Transverse colon (tissue), 4 donors: Measurements from ENCODE around the gene PROSER2. TPM values are rescaled to one million over a fixed set of nuclear protein-coding genes. Genes with fewer than 3 reads are reported as not detected.

Experiments
- DNase-seq: peaks from one replicate; pipeline ENCODE4 v3.0.0-alpha.2; 2019
- H3K27ac ChIP-seq, 4 donors: fragments of 200-600 bp; sonication (generic); 2 replicates each; pipeline ENCODE4 v1.5.1; 2016 to 2018; ENCODE audit warnings: inconsistent platforms in 4 of 4
- H3K27me3 ChIP-seq: fragments of 200-600 bp; sonication (generic); 2 replicates; pipeline ENCODE4 v1.5.1; 2017; ENCODE audit warnings: inconsistent platforms
- H3K36me3 ChIP-seq, 4 donors: fragments of 200-600 bp; sonication (generic); 2 replicates each; pipeline ENCODE4 v1.5.1; 2017 to 2019; ENCODE audit warnings: inconsistent platforms in 4 of 4
- H3K4me1 ChIP-seq, 4 donors: fragments of 200-600 bp; sonication (generic); 2 replicates each; pipeline ENCODE4 v1.5.1; 2017 to 2020; ENCODE audit warnings: inconsistent platforms in 4 of 4
- H3K4me3 ChIP-seq, 4 donors: fragments of 200-600 bp; sonication (generic); 1 replicate in 1 of 4; 2 replicates in 3 of 4; pipeline versions ENCODE4 v1.5.1 to v1.6.1; 2017 to 2019; ENCODE audit warnings: inconsistent platforms in 4 of 4
- H3K9me3 ChIP-seq, 2 donors: fragments of 200-600 bp; sonication (generic); 2 replicates each; pipeline ENCODE4 v1.5.1; 2017 to 2019; ENCODE audit warnings: inconsistent platforms in 2 of 2
- CTCF ChIP-seq, 5 experiments: fragments of 200-600 bp in 3 of 5; fragments of 450-650 bp in 2 of 5; sonication (generic) in 3 of 5; IDR thresholded peaks; 1 replicate in 2 of 5; 2 replicates in 3 of 5; pipeline ENCODE4 v1.5.1; 2016 to 2017; ENCODE audit warnings: antibody characterized with exemption in 5 of 5, inconsistent platforms in 3 of 5, mild to moderate bottlenecking in 2 of 5, moderate library complexity in 1 of 5
- EP300 ChIP-seq: sonication (generic); formaldehyde crosslinking; IDR thresholded peaks from one replicate; pipeline ENCODE4 v1.6.1; 2017; ENCODE audit warnings: antibody characterized with exemption, low read depth
- POLR2A ChIP-seq: fragments of 450-650 bp; IDR thresholded peaks from one replicate; pipeline ENCODE4 v1.6.1; 2016; ENCODE audit warnings: antibody characterized with exemption, mild to moderate bottlenecking, moderate library complexity
- POLR2AphosphoS5 ChIP-seq, 3 donors: sonication (generic); formaldehyde crosslinking; IDR thresholded peaks; one replicate each; pipeline ENCODE4 v1.6.1; 2016; ENCODE audit warnings: antibody characterized with exemption in 3 of 3
- WGBS, 2 donors: methylation state at CpG; one replicate each; pipeline ENCODE4 v1.1.5; 2018; ENCODE audit warnings: low coverage in 1 of 2; 5-methylcytosine and 5-hydroxymethylcytosine counted together
- in situ Hi-C, 4 donors: fragments of 200-750 bp; cut with MboI; loops; one replicate each; pipeline versions ENCODE4 v1.15.0 to v1.15.1; 2017; ENCODE audit warnings: low sequenced_read_pairs in 3 of 4, low pct_ligation_motif_present in 1 of 4, low pct_unique_long_range_greater_than_20kb in 1 of 4
- intact Hi-C: fragments of 100-400 bp; cut with DNase I; formaldehyde crosslinking; loops from one replicate; pipeline ENCODE4 v1.15.1; 2023; ENCODE audit warnings: low total_unique reads
- total RNA-seq, 4 donors: library from RNA; depleted of rRNA; stranded (reverse); fragments of >200 nt; gene quantifications; one replicate each; pipeline ENCODE4 v1.1.0, GENCODE V29; 2016

PROSER2 gene
- total RNA-seq, 4 donors from 2014 or later = 4.2 to 29.2 (median 6.9) TPM

- no peak for DNase-seq
- H3K4me3 ChIP-seq = no peak overlapping the region
- WGBS, 2 donors = 79 to 83% methylated on average over 8 to 11 of the region's 11 CpGs
- H3K27ac ChIP-seq = no peak overlapping the region
- peaks cover 12% of the 10 kb centered on the region for H3K27me3 ChIP-seq
- no peaks in the 10 kb centered on the region for H3K9me3 ChIP-seq
- peaks cover 0 to 25% (median 2%) of the 10 kb centered on the region in 4 donors for H3K4me1 ChIP-seq
- H3K36me3 ChIP-seq = no peaks in the 10 kb centered on the region
- in situ Hi-C loops = no loop called here
- intact Hi-C loops = no loop called here
- TF ChIP-seq POLR2AphosphoS5 (IDR thresholded peaks at IDR 0.05) = no peak
- TF ChIP-seq EP300 = no peak
- TF ChIP-seq POLR2A = no peak
- no peak for TF ChIP-seq CTCF (IDR thresholded peaks at IDR 0.05)
Observed at GRCh38 chr10:11828682-11829284, 5.6 kb downstream of the PROSER2 start.

- H3K4me1 ChIP-seq = peaks cover 0 to 11% (median 0%) of the 10 kb centered on the region in 4 donors
- H3K36me3 ChIP-seq = no peaks in the 10 kb centered on the region
- in situ Hi-C loops (no loop called here), intact Hi-C loops (loop anchor here (1.0 kb wide), 1 partner anchor 34 kb away; no protein-coding TSS in a partner anchor)
- TF ChIP-seq EP300 (no peak), POLR2A (no peak), CTCF (IDR thresholded peaks at IDR 0.05) (no peak), POLR2AphosphoS5 (IDR thresholded peaks at IDR 0.05) (no peak)
- H3K4me3 ChIP-seq = no peak overlapping the region
- H3K9me3 ChIP-seq = no peaks in the 10 kb centered on the region
- no peak for DNase-seq
- WGBS, 2 donors = 40 to 53% methylated on average over 1 to 4 of the region's 4 CpGs
- no peak overlapping the region for H3K27ac ChIP-seq
- no peaks in the 10 kb centered on the region for H3K27me3 ChIP-seq
Observed at GRCh38 chr10:11830836-11831519, 7.8 kb downstream of the PROSER2 start.

- Histone ChIP-seq H3K4me1 (peaks cover 0 to 11% (median 0%) of the 10 kb centered on the region in 4 donors), H3K4me3 (no peak overlapping the region), H3K27me3 (no peaks in the 10 kb centered on the region), H3K9me3 (no peaks in the 10 kb centered on the region), H3K36me3 (no peaks in the 10 kb centered on the region), H3K27ac (no peak overlapping the region)
- no peak for TF ChIP-seq EP300
- no peak for TF ChIP-seq POLR2A
- no peak for TF ChIP-seq POLR2AphosphoS5 (IDR thresholded peaks at IDR 0.05)
- no peak for TF ChIP-seq CTCF (IDR thresholded peaks at IDR 0.05)
- no peak for DNase-seq
- WGBS, 2 donors = 49 to 61% methylated on average over 5 to 7 of the region's 7 CpGs
- intact Hi-C loops (no loop called here), in situ Hi-C loops (no loop called here)
Observed at GRCh38 chr10:11831520-11831951, 8.4 kb downstream of the PROSER2 start.

- H3K9me3 ChIP-seq = no peaks in the 10 kb centered on the region
- no peak for TF ChIP-seq POLR2AphosphoS5 (IDR thresholded peaks at IDR 0.05)
- TF ChIP-seq POLR2A = no peak
- TF ChIP-seq CTCF (IDR thresholded peaks at IDR 0.05) = no peak
- TF ChIP-seq EP300 = no peak
- H3K4me3 ChIP-seq = no peak overlapping the region
- peaks cover 0 to 11% (median 0%) of the 10 kb centered on the region in 4 donors for H3K4me1 ChIP-seq
- DNase-seq = no peak
- 78% methylated on average over 5 of the region's 5 CpGs for whole genome bisulfite sequencing, 2 donors
- no peak overlapping the region for H3K27ac ChIP-seq
- no peaks in the 10 kb centered on the region for H3K27me3 ChIP-seq
- intact Hi-C loops = no loop called here
- in situ Hi-C loops = no loop called here
- H3K36me3 ChIP-seq = no peaks in the 10 kb centered on the region
Observed at GRCh38 chr10:11832042-11832441, 8.9 kb downstream of the PROSER2 start.
